Fibroblast of lung (primary cell): Measurements from ENCODE around the gene ANKS1B.

ENCODE experiments used
- EZH2 ChIP-seq: IDR thresholded peaks from 2 replicates; pipeline ENCODE4 v1.5.1; 2012; ENCODE audit warnings: low read length, control low read depth, mild to moderate bottlenecking; ENCODE audit errors: missing control alignments
- TF ChIP-seq, protein P1 (sequence below), 2 donors: IDR thresholded peaks in 1 of 2; conservative IDR thresholded peaks in 1 of 2; 1 replicate in 1 of 2; 2 replicates in 1 of 2; pipeline ENCODE4 v1.5.1; 2011 to 2012; ENCODE audit warnings: low read length in 2 of 2, control low read depth in 1 of 2, inconsistent platforms in 1 of 2, low read depth in 1 of 2, mild to moderate bottlenecking in 1 of 2

DNA sequence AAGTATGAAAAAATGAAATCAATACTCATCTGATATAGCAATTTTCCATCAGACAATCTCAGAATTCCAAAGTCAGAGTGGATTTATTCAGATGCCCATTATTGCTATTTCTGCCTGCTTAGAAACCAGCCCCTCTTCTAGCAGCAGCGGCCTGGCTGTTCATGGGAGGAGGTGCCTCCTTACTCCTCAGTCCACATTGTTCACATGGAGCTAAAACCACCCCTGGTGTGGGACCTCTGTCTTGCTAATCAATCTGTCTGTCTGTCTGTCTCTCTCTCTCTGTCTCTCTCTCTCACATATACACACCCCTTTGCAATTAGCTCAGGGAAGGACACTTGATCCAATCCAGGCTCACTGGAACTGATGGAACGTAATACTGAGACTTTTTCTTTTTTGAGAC lies 1163.5 kb downstream of the ANKS1B start:
- TF ChIP-seq, protein P1, sequence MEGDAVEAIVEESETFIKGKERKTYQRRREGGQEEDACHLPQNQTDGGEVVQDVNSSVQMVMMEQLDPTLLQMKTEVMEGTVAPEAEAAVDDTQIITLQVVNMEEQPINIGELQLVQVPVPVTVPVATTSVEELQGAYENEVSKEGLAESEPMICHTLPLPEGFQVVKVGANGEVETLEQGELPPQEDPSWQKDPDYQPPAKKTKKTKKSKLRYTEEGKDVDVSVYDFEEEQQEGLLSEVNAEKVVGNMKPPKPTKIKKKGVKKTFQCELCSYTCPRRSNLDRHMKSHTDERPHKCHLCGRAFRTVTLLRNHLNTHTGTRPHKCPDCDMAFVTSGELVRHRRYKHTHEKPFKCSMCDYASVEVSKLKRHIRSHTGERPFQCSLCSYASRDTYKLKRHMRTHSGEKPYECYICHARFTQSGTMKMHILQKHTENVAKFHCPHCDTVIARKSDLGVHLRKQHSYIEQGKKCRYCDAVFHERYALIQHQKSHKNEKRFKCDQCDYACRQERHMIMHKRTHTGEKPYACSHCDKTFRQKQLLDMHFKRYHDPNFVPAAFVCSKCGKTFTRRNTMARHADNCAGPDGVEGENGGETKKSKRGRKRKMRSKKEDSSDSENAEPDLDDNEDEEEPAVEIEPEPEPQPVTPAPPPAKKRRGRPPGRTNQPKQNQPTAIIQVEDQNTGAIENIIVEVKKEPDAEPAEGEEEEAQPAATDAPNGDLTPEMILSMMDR (conservative IDR thresholded peaks at IDR 0.05 in 1 of 2, IDR thresholded peaks at IDR 0.05 in 1 of 2; ENCODE audit: low read depth in 1 of 2, low read length in 2 of 2): no peak
- no peak for TF ChIP-seq EZH2
